HG02973 (cell line): ENCODE data around the gene GLCCI1.
"Not testable (repeated sequence)": the region's sequence is repeated elsewhere in the genome, so short reads cannot be mapped to it uniquely, and the experiment has no call there.

Experiments
- ATAC-seq: cut with Tn5 transposase; IDR thresholded peaks from one replicate; pipeline ENCODE4 v1.9.1; 2021; ENCODE audit warnings: moderate library complexity; ENCODE audit not compliant: unreplicated experiment

GLCCI1 gene

GRCh38 chr7:7988706-7989105, 20.1 kb downstream of the GLCCI1 start:
- no peak for ATAC-seq

- ATAC-seq = no peak
These were observed 20.5 kb downstream of the GLCCI1 start for GRCh38 chr7:7989133-7989532.

DNA sequence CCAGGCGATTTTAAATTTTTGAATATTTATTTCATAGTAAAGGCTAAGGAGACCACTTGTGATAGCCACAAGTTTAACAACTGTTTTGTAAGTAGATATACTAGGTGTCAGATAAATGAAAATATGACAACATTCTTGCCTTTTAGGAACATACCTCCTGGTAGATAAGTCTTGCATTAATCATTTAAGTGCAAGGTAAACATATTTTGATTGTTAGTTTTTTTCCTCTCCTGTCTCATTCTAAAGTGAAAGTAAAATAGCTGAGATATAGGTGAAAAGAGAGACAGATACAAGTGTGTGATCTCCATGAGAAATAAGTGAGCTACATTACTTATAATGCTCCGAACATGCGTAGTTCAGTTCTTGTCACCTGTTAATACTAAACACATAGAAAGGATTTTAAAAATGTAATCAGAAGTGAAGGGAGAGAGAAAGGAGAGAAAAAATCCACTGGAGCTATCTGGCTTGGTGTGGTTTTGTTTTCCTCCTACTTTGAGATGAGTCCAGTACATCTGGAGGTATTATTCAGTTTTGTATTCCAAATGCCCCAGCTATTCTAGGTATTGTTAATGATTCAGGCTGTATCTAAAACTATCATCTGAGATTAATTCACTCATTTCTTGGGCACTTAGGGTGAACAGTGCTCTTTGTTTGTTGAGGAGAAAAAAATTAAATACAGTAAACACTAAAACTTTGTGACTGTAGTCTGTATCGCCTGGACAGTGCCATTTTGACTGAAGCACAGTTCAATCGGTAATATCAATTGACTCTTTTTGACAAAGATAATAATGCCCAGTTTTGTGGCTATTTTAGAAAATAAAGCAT, 21.2 kb downstream of the GLCCI1 start:
- no peak for ATAC-seq

- ATAC-seq = no peak
These were observed 21.8 kb downstream of the GLCCI1 start for GRCh38 chr7:7990441-7990761.

DNA sequence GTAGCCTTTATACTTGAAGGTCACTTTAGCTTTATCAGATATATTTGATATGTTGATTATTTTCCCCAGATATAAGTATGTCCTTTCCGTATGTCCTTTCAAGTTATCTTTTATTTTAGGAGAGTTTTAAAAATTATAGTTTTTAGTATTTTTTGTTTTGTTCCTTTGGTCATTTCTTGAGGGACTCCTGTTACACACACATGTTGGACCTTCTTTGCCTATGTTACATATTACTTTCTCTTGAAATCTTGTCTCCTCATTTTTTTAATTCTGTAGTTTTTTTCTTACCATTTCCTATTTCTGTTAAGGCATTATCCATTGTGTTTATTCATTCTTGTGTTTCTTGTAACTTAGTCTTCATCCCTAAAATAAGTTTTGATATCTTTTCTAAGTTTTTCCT, 23.9 kb downstream of the GLCCI1 start:
- no peak for ATAC-seq

DNA sequence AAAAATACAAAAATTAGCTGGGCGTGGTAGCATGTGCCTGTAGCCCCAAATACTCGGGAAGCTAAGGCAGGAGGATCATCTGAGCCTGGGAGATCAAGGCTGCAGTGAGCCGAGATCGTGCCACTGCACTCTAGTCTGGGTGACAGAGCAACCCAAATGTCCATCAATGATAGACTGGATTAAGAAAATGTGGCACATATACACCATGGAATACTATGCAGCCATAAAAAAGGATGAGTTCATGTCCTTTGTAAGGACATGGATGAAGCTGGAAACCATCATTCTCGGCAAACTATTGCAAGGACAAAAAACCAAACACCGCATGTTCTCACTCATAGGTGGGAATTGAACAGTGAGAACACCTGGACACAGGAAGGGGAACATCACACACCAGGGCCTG, 26.8 kb downstream of the GLCCI1 start:
- ATAC-seq = not testable (repeated sequence)

DNA sequence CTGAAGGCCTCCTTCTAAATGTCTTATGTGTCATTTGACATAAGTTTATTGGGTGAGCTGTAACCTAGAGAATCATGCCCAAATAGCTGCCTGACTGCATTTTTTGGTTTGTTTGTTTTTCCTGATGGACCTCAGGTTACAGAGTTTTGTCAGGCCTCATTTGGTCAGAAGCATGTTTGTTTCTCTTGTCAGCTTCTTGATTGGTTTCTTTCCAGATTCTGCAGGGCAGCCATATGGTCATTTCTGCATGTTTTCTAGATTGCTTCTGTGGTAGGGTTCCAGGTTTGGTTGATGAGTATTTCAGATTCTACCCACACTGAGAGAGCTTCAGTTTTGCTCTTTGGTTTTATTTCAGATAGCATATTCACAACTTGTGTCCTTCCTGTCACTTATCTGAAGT, 28.0 kb downstream of the GLCCI1 start:
- no peak for ATAC-seq

GRCh38 chr7:8000315-8000941, 31.8 kb downstream of the GLCCI1 start:
- ATAC-seq = no peak

- ATAC-seq = no peak
These were observed 34.5 kb downstream of the GLCCI1 start for GRCh38 chr7:8003077-8003476.

DNA sequence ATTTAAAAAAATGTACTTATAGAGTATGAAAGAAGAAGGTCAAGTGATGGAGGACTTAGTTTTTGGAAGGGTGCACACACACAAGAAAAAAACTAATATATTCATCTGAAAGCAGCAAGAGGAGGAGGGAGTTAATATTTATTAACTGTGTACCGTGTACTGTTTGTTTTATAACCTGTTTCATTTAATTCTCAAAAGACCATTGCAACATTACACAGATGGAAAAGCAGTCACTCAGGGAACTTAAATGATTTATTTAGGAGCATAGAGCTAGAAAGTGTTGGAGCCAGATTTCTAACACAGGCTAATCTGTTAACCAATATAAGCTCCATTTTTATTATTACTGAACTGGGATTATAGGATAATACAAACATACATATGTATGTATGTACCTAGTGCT, 36.7 kb downstream of the GLCCI1 start:
- ATAC-seq = no peak

GRCh38 chr7:8014399-8014798, 45.8 kb downstream of the GLCCI1 start:
- ATAC-seq = no peak

- no peak for ATAC-seq
These were observed 46.6 kb downstream of the GLCCI1 start for GRCh38 chr7:8015100-8015745.

DNA sequence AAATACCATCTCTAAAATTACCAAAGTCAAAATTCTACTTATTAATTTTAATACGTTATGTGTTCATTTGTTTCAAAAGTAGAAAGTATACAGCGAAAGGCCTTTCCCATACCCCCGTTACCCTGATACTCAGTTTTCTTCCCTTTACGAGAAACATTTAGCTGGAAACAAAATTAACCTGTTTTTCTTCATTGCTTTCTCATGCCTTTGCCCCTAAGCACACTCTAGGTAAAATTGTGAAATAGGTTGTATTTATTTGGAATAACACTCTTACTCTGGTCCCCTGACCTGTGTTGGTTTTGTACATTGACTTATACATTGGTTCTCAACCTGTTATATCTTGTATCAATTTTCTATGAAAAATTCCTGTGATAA, 47.1 kb downstream of the GLCCI1 start:
- no peak for ATAC-seq

DNA sequence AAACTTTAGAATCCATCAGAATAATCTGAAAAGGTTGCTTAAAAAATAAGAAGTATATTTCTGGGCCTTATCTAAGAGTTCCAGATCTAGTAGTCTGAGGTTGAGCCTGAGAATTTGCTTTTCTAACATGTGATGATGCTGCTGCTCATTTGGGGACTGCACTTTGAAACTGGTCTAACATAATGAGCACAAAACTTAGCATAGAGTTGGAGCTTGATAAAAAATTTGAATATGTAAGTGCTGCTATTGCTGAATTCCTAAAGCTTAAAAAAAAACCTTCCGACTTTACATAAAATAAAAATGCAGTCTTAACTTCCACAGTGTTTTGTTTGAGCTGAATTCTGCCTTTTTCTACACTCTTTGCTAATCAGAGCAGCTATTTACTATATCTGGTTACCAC, 48.8 kb downstream of the GLCCI1 start:
- ATAC-seq = no peak

DNA sequence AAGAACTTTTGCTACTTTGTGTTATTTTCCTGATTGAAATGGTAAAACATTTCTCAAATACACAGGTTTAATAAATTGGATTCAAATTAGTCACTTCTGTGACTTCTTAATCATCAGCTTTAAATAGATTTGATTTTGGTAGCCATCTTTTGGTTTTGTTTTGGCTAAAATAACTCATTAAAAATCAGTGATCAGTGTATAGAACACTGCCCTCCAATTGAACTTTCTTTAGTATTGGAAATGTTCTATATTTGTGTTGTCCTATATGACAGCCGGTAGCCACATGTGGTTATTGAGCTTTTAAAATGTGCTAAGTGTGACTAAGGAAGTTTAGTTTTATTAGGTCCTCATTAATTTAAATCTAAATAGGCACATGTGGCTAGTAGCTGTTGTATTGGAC, 50.4 kb downstream of the GLCCI1 start:
- ATAC-seq = no peak

GRCh38 chr7:8022628-8023027, 54.0 kb downstream of the GLCCI1 start:
- no peak for ATAC-seq

- ATAC-seq = no peak
These were observed 66.6 kb downstream of the GLCCI1 start for GRCh38 chr7:8035192-8035591.

GRCh38 chr7:8035647-8036518, 67.3 kb downstream of the GLCCI1 start:
- no peak for ATAC-seq

- no peak for ATAC-seq
These were observed 68.6 kb downstream of the GLCCI1 start for GRCh38 chr7:8037151-8037550.

DNA sequence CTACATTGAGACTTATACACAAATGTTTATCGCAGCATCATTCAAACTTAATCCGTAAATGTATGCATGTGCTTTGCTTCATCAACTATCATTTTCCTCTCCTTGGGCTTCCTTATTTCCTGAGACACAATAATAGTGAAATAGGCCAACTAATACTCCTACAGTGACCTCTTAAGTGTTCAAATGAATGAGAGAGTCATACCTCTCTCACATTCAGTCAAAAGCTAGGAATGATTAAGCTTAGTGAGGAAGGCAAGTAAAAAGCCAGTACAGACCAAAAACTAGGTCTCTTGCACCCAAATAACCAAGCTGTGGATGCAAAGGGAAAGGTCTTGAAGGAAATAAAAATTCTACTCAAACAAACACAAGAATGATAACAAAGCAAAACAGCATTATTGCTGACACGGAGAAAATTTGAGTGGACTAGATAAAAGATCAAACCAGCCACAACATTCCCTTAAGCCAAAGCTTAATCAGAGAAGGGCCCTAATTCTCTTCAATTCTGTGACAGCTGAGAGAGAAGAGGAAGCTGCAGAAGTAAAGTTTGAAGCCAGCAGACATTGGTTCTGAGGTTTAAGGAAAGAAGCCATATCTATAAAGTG, 72.3 kb downstream of the GLCCI1 start:
- no peak for ATAC-seq
